DND-41 (cell line): ENCODE measurements around the gene FXYD4.

ENCODE experiments used
- ATAC-seq: fragments of 200-7000 bp; cut with Tn5 transposase; 3 replicates; pipeline ENCODE4 v1.9.1; 2021; ENCODE audit warnings: low read depth; ENCODE audit not compliant: insufficient read depth
- DNase-seq: peaks from one replicate; pipeline ENCODE4 v3.0.0-alpha.2; 2020
- H2AFZ ChIP-seq: 2 replicates; pipeline ENCODE4 v1.6.0; 2012; ENCODE audit warnings: low read depth, low read length
- H3K27ac ChIP-seq: 2 replicates; pipeline ENCODE4 v1.5.1; 2012; ENCODE audit warnings: low read length, inconsistent platforms
- H3K27me3 ChIP-seq: fragments of 200-600 bp; sonication (generic); 2 replicates; pipeline ENCODE4 v1.6.0; 2012; ENCODE audit warnings: low read length, mild to moderate bottlenecking, inconsistent platforms; ENCODE audit not compliant: insufficient read depth, poor library complexity
- H3K36me3 ChIP-seq: 2 replicates; pipeline ENCODE4 v1.5.1; 2012; ENCODE audit warnings: low read length, inconsistent platforms; ENCODE audit not compliant: insufficient read depth
- H3K4me1 ChIP-seq: 2 replicates; pipeline ENCODE4 v1.5.1; 2012; ENCODE audit warnings: mild to moderate bottlenecking, low read length; ENCODE audit not compliant: insufficient read depth
- H3K4me2 ChIP-seq: 2 replicates; pipeline ENCODE4 v1.6.0; 2012; ENCODE audit warnings: mild to moderate bottlenecking, moderate library complexity, low read length, inconsistent platforms; ENCODE audit not compliant: insufficient read depth
- H3K4me3 ChIP-seq, 2 experiments: fragments of 200-600 bp in 1 of 2; shearing (Covaris generic) in 1 of 2; 2 replicates each; pipeline ENCODE4 v1.5.1; 2012 to 2016; ENCODE audit warnings: inconsistent platforms in 2 of 2, low read length in 2 of 2, mild to moderate bottlenecking in 2 of 2, low read depth in 1 of 2, moderate library complexity in 1 of 2
- H3K79me2 ChIP-seq: 2 replicates; pipeline ENCODE4 v1.6.0; 2012; ENCODE audit warnings: low read length, inconsistent platforms; ENCODE audit not compliant: insufficient read depth
- H3K9ac ChIP-seq: 2 replicates; pipeline ENCODE4 v1.6.0; 2012; ENCODE audit warnings: low read depth, mild to moderate bottlenecking, inconsistent platforms, low read length, moderate library complexity
- H3K9me3 ChIP-seq: 2 replicates; pipeline ENCODE4 v1.5.1; 2012; ENCODE audit warnings: low read length, moderate library complexity, mild to moderate bottlenecking, inconsistent platforms; ENCODE audit not compliant: insufficient read depth, severe bottlenecking
- H4K20me1 ChIP-seq: 2 replicates; pipeline ENCODE4 v1.6.0; 2012; ENCODE audit warnings: low read length; ENCODE audit not compliant: insufficient read depth
- CTCF ChIP-seq: IDR thresholded peaks from 2 replicates; pipeline ENCODE4 v1.5.1; 2012; ENCODE audit warnings: borderline replicate concordance, low read length, moderate library complexity, mild to moderate bottlenecking; ENCODE audit not compliant: poor library complexity, severe bottlenecking; ENCODE audit errors: extremely low read depth
- EZH2 ChIP-seq: IDR thresholded peaks from 3 replicates; pipeline ENCODE4 v1.6.1; 2012; ENCODE audit warnings: borderline replicate concordance, low read depth, mild to moderate bottlenecking, moderate library complexity, low read length, inconsistent platforms; ENCODE audit not compliant: severe bottlenecking

FXYD4 gene

GRCh38 chr10:43384252-43385221 lies 13.1 kb downstream of the FXYD4 start:
- ATAC-seq (peak; percentile 44), DNase-seq (peak; percentile 32)
- H3K4me2 ChIP-seq = no peak overlapping the region
- no peak overlapping the region for H3K4me3 ChIP-seq
- no peaks in the 10 kb centered on the region for H3K27me3 ChIP-seq
- peaks cover 30% of the 10 kb centered on the region for H3K79me2 ChIP-seq
- TF ChIP-seq EZH2 (no peak), CTCF (no peak)
- H3K4me1 ChIP-seq = no peaks in the 10 kb centered on the region
- H3K27ac ChIP-seq = no peak overlapping the region
- peaks cover 47% of the 10 kb centered on the region for H3K36me3 ChIP-seq
- no peaks in the 10 kb centered on the region for H3K9me3 ChIP-seq
- peaks cover 44% of the 10 kb centered on the region for H4K20me1 ChIP-seq
- H3K9ac ChIP-seq = no peak overlapping the region
- H2AFZ ChIP-seq = no peak overlapping the region

DNA sequence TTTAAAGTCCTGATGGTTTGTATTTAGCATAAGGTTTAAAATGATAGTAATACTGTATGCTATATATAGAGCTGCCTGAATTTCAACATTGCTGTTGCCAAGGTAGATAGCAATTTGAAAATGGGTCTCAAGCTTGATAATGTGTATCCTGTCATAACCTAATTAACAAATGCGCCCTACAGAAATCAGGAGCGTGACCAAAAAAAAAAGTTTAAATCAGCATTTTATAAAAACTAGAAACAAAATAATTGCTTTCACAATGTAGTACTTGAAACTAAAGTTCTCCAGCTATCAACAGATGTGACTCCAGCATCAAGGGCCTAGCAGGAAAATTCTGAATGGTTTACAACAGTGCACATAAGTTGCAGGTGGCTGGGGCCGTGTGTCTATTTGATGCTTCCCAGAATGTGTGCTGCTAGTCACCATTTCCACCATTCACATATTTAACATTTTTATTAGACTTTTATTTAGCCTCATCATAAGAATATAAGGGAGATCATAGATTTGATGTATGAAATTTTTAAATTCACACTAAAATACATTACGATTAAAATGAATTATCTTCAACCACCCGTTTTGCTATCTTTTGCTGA lies 14.1 kb downstream of the FXYD4 start:
- TF ChIP-seq CTCF (no peak), EZH2 (no peak)
- ATAC-seq (no peak), DNase-seq (no peak)
- no peaks in the 10 kb centered on the region for H3K27me3 ChIP-seq
- peaks cover 53% of the 10 kb centered on the region for H4K20me1 ChIP-seq
- H2AFZ ChIP-seq = no peak overlapping the region
- H3K4me2 ChIP-seq = no peak overlapping the region
- H3K27ac ChIP-seq = no peak overlapping the region
- no peak overlapping the region for H3K9ac ChIP-seq
- no peak overlapping the region for H3K4me3 ChIP-seq
- peaks cover 40% of the 10 kb centered on the region for H3K79me2 ChIP-seq
- peaks cover 6% of the 10 kb centered on the region; the same call in 1 of the 2 replicates for H3K4me1 ChIP-seq
- H3K36me3 ChIP-seq = peaks cover 57% of the 10 kb centered on the region
- no peaks in the 10 kb centered on the region for H3K9me3 ChIP-seq

DNA sequence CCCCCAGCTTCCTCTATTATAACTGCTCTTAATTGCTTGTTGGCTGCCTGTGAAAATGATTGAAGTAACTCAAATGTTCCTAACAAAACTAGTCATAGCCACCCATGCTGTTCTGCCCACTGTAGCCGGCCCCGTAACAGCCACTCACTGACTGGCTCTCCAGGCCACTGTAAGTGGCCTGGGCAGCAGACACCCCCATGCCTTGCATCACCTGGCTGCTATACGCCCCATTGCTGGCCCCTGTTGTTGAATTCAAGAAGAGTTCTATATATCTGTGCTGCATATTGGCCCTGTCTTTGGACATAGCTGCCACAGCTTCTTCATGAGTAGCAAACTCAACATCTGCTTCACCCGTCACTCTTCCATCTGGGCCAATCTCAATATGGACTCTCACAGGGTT lies 15.1 kb downstream of the FXYD4 start:
- DNase-seq = no peak
- H3K9ac ChIP-seq = no peak overlapping the region
- no peak for ATAC-seq
- no peak overlapping the region for H3K27ac ChIP-seq
- H3K36me3 ChIP-seq = peaks cover 67% of the 10 kb centered on the region
- H2AFZ ChIP-seq = no peak overlapping the region
- peaks cover 64% of the 10 kb centered on the region for H4K20me1 ChIP-seq
- no peak overlapping the region for H3K4me3 ChIP-seq
- no peak for TF ChIP-seq EZH2
- TF ChIP-seq CTCF = no peak
- no peak overlapping the region for H3K4me2 ChIP-seq
- H3K4me1 ChIP-seq = peaks cover 14% of the 10 kb centered on the region; the same call in 1 of the 2 replicates
- H3K9me3 ChIP-seq = no peaks in the 10 kb centered on the region
- peaks cover 50% of the 10 kb centered on the region for H3K79me2 ChIP-seq
- no peaks in the 10 kb centered on the region for H3K27me3 ChIP-seq
